Measurements from ENCODE around the gene CNOT2. TPM values are rescaled to one million over a fixed set of nuclear protein-coding genes. Genes with fewer than 3 reads are reported as not detected.

The CNOT2 gene
- total RNA-seq, 1 experiment from 2014 or later: 49.3 TPM

DNA sequence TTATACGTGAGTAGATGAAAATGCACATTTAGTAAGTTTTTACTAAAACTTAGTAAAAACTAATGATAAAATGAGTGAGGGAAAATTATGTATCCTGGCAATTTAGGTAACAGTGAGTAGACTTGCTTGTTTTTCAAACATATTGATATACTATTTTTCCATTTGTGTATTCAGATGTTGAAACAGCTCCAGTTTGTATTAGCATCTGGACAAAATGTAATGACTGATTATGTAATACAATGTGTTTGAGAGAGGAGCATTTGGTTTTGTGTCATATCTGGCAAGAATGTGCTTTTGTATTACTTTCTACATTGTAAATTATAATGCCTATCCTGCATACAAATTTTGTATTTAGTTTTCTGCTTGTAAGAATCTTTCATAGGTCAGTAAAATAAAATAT is 5.6 kb downstream of the CNOT2 start:
- CTCF ChIA-PET: no interaction called here
- TF ChIP-seq SIN3A (IDR thresholded peaks at IDR 0.05; ENCODE audit: borderline replicate concordance, insufficient read depth, low read depth, low read length) (no peak), POLR2AphosphoS5 (IDR thresholded peaks at IDR 0.05; ENCODE audit: low read depth, low read length) (no peak)
- TF ChIP-seq, protein P1, sequence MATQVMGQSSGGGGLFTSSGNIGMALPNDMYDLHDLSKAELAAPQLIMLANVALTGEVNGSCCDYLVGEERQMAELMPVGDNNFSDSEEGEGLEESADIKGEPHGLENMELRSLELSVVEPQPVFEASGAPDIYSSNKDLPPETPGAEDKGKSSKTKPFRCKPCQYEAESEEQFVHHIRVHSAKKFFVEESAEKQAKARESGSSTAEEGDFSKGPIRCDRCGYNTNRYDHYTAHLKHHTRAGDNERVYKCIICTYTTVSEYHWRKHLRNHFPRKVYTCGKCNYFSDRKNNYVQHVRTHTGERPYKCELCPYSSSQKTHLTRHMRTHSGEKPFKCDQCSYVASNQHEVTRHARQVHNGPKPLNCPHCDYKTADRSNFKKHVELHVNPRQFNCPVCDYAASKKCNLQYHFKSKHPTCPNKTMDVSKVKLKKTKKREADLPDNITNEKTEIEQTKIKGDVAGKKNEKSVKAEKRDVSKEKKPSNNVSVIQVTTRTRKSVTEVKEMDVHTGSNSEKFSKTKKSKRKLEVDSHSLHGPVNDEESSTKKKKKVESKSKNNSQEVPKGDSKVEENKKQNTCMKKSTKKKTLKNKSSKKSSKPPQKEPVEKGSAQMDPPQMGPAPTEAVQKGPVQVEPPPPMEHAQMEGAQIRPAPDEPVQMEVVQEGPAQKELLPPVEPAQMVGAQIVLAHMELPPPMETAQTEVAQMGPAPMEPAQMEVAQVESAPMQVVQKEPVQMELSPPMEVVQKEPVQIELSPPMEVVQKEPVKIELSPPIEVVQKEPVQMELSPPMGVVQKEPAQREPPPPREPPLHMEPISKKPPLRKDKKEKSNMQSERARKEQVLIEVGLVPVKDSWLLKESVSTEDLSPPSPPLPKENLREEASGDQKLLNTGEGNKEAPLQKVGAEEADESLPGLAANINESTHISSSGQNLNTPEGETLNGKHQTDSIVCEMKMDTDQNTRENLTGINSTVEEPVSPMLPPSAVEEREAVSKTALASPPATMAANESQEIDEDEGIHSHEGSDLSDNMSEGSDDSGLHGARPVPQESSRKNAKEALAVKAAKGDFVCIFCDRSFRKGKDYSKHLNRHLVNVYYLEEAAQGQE (IDR thresholded peaks at IDR 0.05; ENCODE audit: insufficient read depth in 1 of 2, low read depth in 2 of 2, low read length in 1 of 2): no peak
- Histone ChIP-seq H3K36me3 (ENCODE audit: control insufficient read depth, insufficient read depth, low read length) (peaks cover 7% of the 10 kb centered on the region), H3K9me3 (ENCODE audit: control insufficient read depth, insufficient read depth, low read depth, low read length) (no peaks in the 10 kb centered on the region), H3K4me3 (ENCODE audit: low read depth in 2 of 2, low read length in 2 of 2) (no peak overlapping the region), H3K27me3 (ENCODE audit: control insufficient read depth, insufficient read depth, low read length) (no peaks in the 10 kb centered on the region), H3K27ac (ENCODE audit: low read length) (no peak overlapping the region), H3K4me1 (ENCODE audit: control insufficient read depth, insufficient read depth, low read length) (peaks cover 37% of the 10 kb centered on the region)
- DNase-seq (ENCODE audit: low read depth, low spot score): no peak
- intact Hi-C loops (cut with micrococcal nuclease; ENCODE audit: unreplicated experiment) (loop anchor here (10.0 kb wide), 1 partner anchor 344 kb away; no protein-coding TSS in a partner anchor), in situ Hi-C loops (cut with HindIII; ENCODE audit: low pct_unique_long_range_greater_than_20kb, low sequenced_read_pairs) (no loop called here)
- no peak for ATAC-seq
- BruUV-seq (replicated peaks): no TSS peak
- POLR2A ChIA-PET: no interaction called here

DNA sequence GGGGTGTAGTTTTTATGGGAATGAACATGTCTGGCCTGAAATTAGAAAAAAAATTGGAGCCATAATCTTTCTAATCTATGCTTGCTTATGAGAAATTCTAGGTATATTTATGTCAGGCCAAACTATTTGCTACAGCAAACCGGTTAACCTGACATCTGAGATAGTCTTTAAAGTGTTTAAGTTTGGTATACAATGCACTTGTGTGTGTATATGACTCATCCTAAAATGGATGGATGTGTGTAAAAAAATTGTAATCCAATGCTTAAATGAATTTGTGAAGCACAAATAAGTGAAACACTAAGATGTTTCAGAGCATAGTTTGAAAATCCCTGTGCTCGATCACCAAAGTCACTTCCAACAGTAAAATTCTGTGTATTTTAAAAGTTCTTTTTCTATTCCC is 6.7 kb downstream of the CNOT2 start:
- BruUV-seq (replicated peaks): no TSS peak
- TF ChIP-seq, protein P1 (IDR thresholded peaks at IDR 0.05; ENCODE audit: insufficient read depth in 1 of 2, low read depth in 2 of 2, low read length in 1 of 2): no peak
- TF ChIP-seq TCF7L2 (IDR thresholded peaks at IDR 0.05; ENCODE audit: low read depth, low read length) (no peak), SIN3A (IDR thresholded peaks at IDR 0.05; ENCODE audit: borderline replicate concordance, insufficient read depth, low read depth, low read length) (no peak), POLR2AphosphoS5 (IDR thresholded peaks at IDR 0.05; ENCODE audit: low read depth, low read length) (no peak)
- ChIA-PET POLR2A (no interaction called here), CTCF (no interaction called here)
- intact Hi-C loops (cut with micrococcal nuclease; ENCODE audit: unreplicated experiment): loop anchor here (10.0 kb wide), 1 partner anchor 345 kb away; no protein-coding TSS in a partner anchor
- Histone ChIP-seq H3K27ac (ENCODE audit: low read length) (no peak overlapping the region), H3K36me3 (ENCODE audit: control insufficient read depth, insufficient read depth, low read length) (peaks cover under 1% of the 10 kb centered on the region; the same call in 1 of the 2 replicates), H3K27me3 (ENCODE audit: control insufficient read depth, insufficient read depth, low read length) (no peaks in the 10 kb centered on the region), H3K4me1 (ENCODE audit: control insufficient read depth, insufficient read depth, low read length) (peaks cover 32% of the 10 kb centered on the region), H3K9me3 (ENCODE audit: control insufficient read depth, insufficient read depth, low read depth, low read length) (no peaks in the 10 kb centered on the region), H3K4me3 (ENCODE audit: low read depth in 2 of 2, low read length in 2 of 2) (no peak overlapping the region)
- ATAC-seq: no peak
- in situ Hi-C loops (cut with HindIII; ENCODE audit: low pct_unique_long_range_greater_than_20kb, low sequenced_read_pairs): no loop called here
- DNase-seq (ENCODE audit: low read depth, low spot score): no peak

DNA sequence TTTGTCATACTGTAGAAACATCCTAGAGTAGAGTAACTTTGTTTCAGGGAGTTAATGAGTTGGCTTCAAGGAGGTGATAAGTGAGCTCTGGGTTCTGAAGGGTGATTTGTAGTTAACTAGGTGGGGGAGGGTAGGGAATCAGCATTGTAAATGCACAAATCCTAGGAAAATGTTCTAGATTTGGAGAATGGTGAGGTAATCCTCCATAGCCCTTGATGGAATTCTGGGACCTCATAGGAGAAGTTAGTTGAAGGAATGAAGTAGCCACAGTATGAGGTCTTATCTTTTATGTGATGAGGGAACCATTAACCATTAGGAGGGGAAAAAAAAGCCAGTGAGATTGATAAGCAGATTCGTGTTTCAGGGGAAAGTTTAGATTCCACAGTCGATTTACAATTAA is 8.0 kb downstream of the CNOT2 start:
- H3K27me3 ChIP-seq (ENCODE audit: control insufficient read depth, insufficient read depth, low read length): no peaks in the 10 kb centered on the region
- DNase-seq (ENCODE audit: low read depth, low spot score) (no peak), ATAC-seq (no peak)
- peaks cover 22% of the 10 kb centered on the region for H3K4me1 ChIP-seq (ENCODE audit: control insufficient read depth, insufficient read depth, low read length)
- POLR2A ChIA-PET: no interaction called here
- no peaks in the 10 kb centered on the region for H3K36me3 ChIP-seq (ENCODE audit: control insufficient read depth, insufficient read depth, low read length)
- CTCF ChIA-PET: interaction anchor here (0.7 kb wide), 1 partner anchor 108 kb away, joined by 3 read pairs; no protein-coding TSS in a partner anchor
- no TSS peak for BruUV-seq (replicated peaks)
- no peaks in the 10 kb centered on the region for H3K9me3 ChIP-seq (ENCODE audit: control insufficient read depth, insufficient read depth, low read depth, low read length)
- H3K4me3 ChIP-seq (ENCODE audit: low read depth in 2 of 2, low read length in 2 of 2): no peak overlapping the region
- no peak overlapping the region for H3K27ac ChIP-seq (ENCODE audit: low read length)
- TF ChIP-seq, protein P2, sequence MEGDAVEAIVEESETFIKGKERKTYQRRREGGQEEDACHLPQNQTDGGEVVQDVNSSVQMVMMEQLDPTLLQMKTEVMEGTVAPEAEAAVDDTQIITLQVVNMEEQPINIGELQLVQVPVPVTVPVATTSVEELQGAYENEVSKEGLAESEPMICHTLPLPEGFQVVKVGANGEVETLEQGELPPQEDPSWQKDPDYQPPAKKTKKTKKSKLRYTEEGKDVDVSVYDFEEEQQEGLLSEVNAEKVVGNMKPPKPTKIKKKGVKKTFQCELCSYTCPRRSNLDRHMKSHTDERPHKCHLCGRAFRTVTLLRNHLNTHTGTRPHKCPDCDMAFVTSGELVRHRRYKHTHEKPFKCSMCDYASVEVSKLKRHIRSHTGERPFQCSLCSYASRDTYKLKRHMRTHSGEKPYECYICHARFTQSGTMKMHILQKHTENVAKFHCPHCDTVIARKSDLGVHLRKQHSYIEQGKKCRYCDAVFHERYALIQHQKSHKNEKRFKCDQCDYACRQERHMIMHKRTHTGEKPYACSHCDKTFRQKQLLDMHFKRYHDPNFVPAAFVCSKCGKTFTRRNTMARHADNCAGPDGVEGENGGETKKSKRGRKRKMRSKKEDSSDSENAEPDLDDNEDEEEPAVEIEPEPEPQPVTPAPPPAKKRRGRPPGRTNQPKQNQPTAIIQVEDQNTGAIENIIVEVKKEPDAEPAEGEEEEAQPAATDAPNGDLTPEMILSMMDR (IDR thresholded peaks at IDR 0.05): no peak
- TF ChIP-seq SIN3A (IDR thresholded peaks at IDR 0.05; ENCODE audit: borderline replicate concordance, insufficient read depth, low read depth, low read length) (no peak), TCF7L2 (IDR thresholded peaks at IDR 0.05; ENCODE audit: low read depth, low read length) (no peak), POLR2AphosphoS5 (IDR thresholded peaks at IDR 0.05; ENCODE audit: low read depth, low read length) (no peak)
- TF ChIP-seq, protein P1 (IDR thresholded peaks at IDR 0.05; ENCODE audit: insufficient read depth in 1 of 2, low read depth in 2 of 2, low read length in 1 of 2): no peak
- intact Hi-C loops (cut with micrococcal nuclease; ENCODE audit: unreplicated experiment): no loop called here
- in situ Hi-C loops (cut with HindIII; ENCODE audit: low pct_unique_long_range_greater_than_20kb, low sequenced_read_pairs): no loop called here
